CD1c-positive myeloid dendritic cell (primary cell): ENCODE data around the gene PAPPA.

Experiments used
- DNase-seq: peaks from one replicate; pipeline ENCODE4 v3.0.0-alpha.2; 2016; ENCODE audit errors: extremely low spot score

The PAPPA gene

GRCh38 chr9:116151966-116152381, 1.6 kb upstream of the PAPPA start:
- DNase-seq: no peak

- DNase-seq: no peak
These were observed 1.2 kb upstream of the PAPPA start for GRCh38 chr9:116152390-116152789.

GRCh38 chr9:116152941-116153764, 438 bp upstream of the PAPPA start:
- DNase-seq: no peak

- DNase-seq: no peak
These were observed 864 bp downstream of the PAPPA start for GRCh38 chr9:116154334-116154975.

- DNase-seq: no peak
These were observed 1.5 kb downstream of the PAPPA start for GRCh38 chr9:116154976-116155697.

- no peak for DNase-seq
These were observed 2.1 kb downstream of the PAPPA start for GRCh38 chr9:116155698-116156039.

- no peak for DNase-seq
These were observed 3.2 kb downstream of the PAPPA start for GRCh38 chr9:116156621-116157314.

- no peak for DNase-seq
These were observed 4.0 kb downstream of the PAPPA start for GRCh38 chr9:116157436-116158138.

GRCh38 chr9:116160676-116161571, 7.3 kb downstream of the PAPPA start:
- DNase-seq: no peak

- DNase-seq: no peak
These were observed 8.7 kb downstream of the PAPPA start for GRCh38 chr9:116162241-116162781.

GRCh38 chr9:116163293-116164055, 9.9 kb downstream of the PAPPA start:
- DNase-seq: no peak

- DNase-seq: no peak
These were observed 12.3 kb downstream of the PAPPA start for GRCh38 chr9:116165912-116166311.

- no peak for DNase-seq
These were observed 13.1 kb downstream of the PAPPA start for GRCh38 chr9:116166713-116167112.

GRCh38 chr9:116168231-116168630, 14.6 kb downstream of the PAPPA start:
- no peak for DNase-seq

GRCh38 chr9:116172216-116172615, 18.6 kb downstream of the PAPPA start:
- DNase-seq: no peak

- no peak for DNase-seq
These were observed 20.8 kb downstream of the PAPPA start for GRCh38 chr9:116174347-116174746.

- no peak for DNase-seq
These were observed 22.0 kb downstream of the PAPPA start for GRCh38 chr9:116175614-116176013.

- DNase-seq: no peak
These were observed 25.1 kb downstream of the PAPPA start for GRCh38 chr9:116178481-116179211.

GRCh38 chr9:116179568-116179967, 26.0 kb downstream of the PAPPA start:
- DNase-seq: no peak
